ENCODE measurements around the gene SYN1.

DNA sequence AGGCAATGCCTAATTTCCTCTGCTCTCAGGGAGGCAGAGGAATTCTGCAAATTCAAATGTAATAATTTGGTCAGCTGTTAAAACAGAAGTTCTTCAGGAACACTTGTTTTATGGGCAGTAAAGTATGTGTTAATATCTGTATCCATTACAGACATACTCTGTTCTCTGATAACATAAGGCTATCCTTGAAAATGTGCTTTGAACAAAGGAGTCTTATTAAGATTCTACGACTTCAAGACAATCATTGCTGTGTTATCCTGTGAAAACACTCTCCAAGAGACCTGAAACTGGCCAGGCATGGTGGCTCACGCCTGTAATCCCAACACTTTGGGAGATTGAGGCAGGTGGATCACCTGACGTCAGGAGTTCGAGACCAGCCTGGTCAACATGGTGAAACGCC is 12.0 kb upstream of the SYN1 start:
- TF ChIP-seq CTCF (IDR thresholded peaks at IDR 0.05) (no peak), ESRRA (IDR thresholded peaks at IDR 0.05; ENCODE audit: borderline replicate concordance, low read length) (no peak), CBX8 (IDR thresholded peaks at IDR 0.05) (no peak), RAD21 (conservative IDR thresholded peaks at IDR 0.05 in 1 of 2, IDR thresholded peaks at IDR 0.05 in 1 of 2) (no peak), CHD4 (IDR thresholded peaks at IDR 0.05; ENCODE audit: borderline replicate concordance) (no peak), USF2 (IDR thresholded peaks at IDR 0.05) (no peak), JUNB (IDR thresholded peaks at IDR 0.05) (no peak), POLR2A (IDR thresholded peaks at IDR 0.05; ENCODE audit: low read length) (no peak), MAX (IDR thresholded peaks at IDR 0.05) (no peak)

Data from A549 (cell line).